Endothelial cell of umbilical vein (primary cell): ENCODE measurements around the gene TRPT1. TPM values are rescaled to one million over a fixed set of nuclear protein-coding genes. Genes with fewer than 3 reads are reported as not detected.
A peak's percentile ranks its signal among the peaks of the same experiment; 100 is the strongest.

Experiments used
- BruUV-seq: library from RNA; stranded (reverse); fragments of 400-500 nt; replicated peaks from 2 replicates; lab custom pipeline; 2021; lab: Mats Ljungman, UMichigan
- CTCF ChIA-PET: fragments of 300-600, 350-600 bp; sonication (Branson Sonifier 250); formaldehyde crosslinking; loops from one replicate; lab custom pipeline; 2021; ENCODE audit warnings: antibody characterized with exemption, inconsistent platforms; lab: Charles Lee
- POLR2A ChIA-PET: fragments of 300-600, 350-600 bp; sonication (Branson Sonifier 250); formaldehyde crosslinking; loops from one replicate; lab custom pipeline; 2021; ENCODE audit warnings: antibody characterized with exemption, inconsistent platforms; lab: Charles Lee
- DNase-seq: peaks from one replicate; pipeline ENCODE4 v3.0.0-alpha.2; 2011; ENCODE audit warnings: low read depth, low spot score
- FAIRE-seq: peaks from 2 replicates; lab custom pipeline; 2011; peaks lifted over from hg19 to GRCh38; lab: Jason Lieb, UNC
- H2AFZ ChIP-seq: 2 replicates; pipeline ENCODE4 v1.6.0; 2012; ENCODE audit warnings: low read depth, low read length, control low read depth, inconsistent platforms
- H3K27ac ChIP-seq: 2 replicates; pipeline ENCODE4 v1.5.1; 2011; ENCODE audit warnings: low read depth, mild to moderate bottlenecking, control low read depth, low read length, moderate library complexity; ENCODE audit not compliant: insufficient read depth
- H3K27me3 ChIP-seq, 2 experiments: 2 replicates each; pipeline versions ENCODE4 v1.6.0 to v1.6.1; 2011; ENCODE audit warnings: low read length in 2 of 2, mixed read lengths in 1 of 2; ENCODE audit not compliant: control insufficient read depth in 2 of 2, insufficient read depth in 2 of 2
- H3K36me3 ChIP-seq, 2 experiments: 2 replicates in 1 of 2; 3 replicates in 1 of 2; pipeline ENCODE4 v1.5.1; 2011; ENCODE audit warnings: low read length in 2 of 2, mild to moderate bottlenecking in 1 of 2, moderate library complexity in 1 of 2; ENCODE audit not compliant: control insufficient read depth in 2 of 2, insufficient read depth in 2 of 2; ENCODE audit errors: extremely low read depth in 1 of 2
- H3K4me1 ChIP-seq: 3 replicates; pipeline ENCODE4 v1.5.1; 2011; ENCODE audit warnings: mild to moderate bottlenecking, low read length; ENCODE audit not compliant: control insufficient read depth, insufficient read depth; ENCODE audit errors: extremely low read depth
- H3K4me2 ChIP-seq: 2 replicates; pipeline ENCODE4 v1.6.1; 2011; ENCODE audit warnings: low read length, control low read depth, mixed read lengths; ENCODE audit not compliant: insufficient read depth
- H3K4me3 ChIP-seq, 3 experiments: fragments of 200-600 bp in 1 of 3; sonication (generic), shearing (Covaris generic) in 1 of 3; replicated peaks in 1 of 3; 2 replicates each; pipeline ENCODE4 v1.5.1; 2011 to 2016; ENCODE audit warnings: control low read depth in 3 of 3, low read length in 3 of 3, mild to moderate bottlenecking in 2 of 3, inconsistent platforms in 1 of 3, low read depth in 1 of 3, moderate library complexity in 1 of 3; ENCODE audit not compliant: insufficient read depth in 1 of 3
- H3K79me2 ChIP-seq: 2 replicates; pipeline ENCODE4 v1.6.0; 2012; ENCODE audit warnings: low read length, inconsistent platforms; ENCODE audit not compliant: control insufficient read depth, insufficient read depth
- H3K9ac ChIP-seq: replicated peaks from 2 replicates; pipeline ENCODE3; 2011; ENCODE audit warnings: low read length, control low read depth; ENCODE audit not compliant: insufficient read depth; ENCODE audit errors: extremely low read depth
- H3K9me1 ChIP-seq: replicated peaks from 3 replicates; pipeline ENCODE4 v1.6.0; 2011; ENCODE audit warnings: mild to moderate bottlenecking, low read length; ENCODE audit not compliant: control insufficient read depth, insufficient read depth; ENCODE audit errors: extremely low read depth
- H3K9me3 ChIP-seq: replicated peaks from 2 replicates; pipeline ENCODE4 v1.5.1; 2012; ENCODE audit warnings: low read length, inconsistent platforms; ENCODE audit not compliant: control insufficient read depth, insufficient read depth
- H4K20me1 ChIP-seq: replicated peaks from 2 replicates; pipeline ENCODE3; 2011; ENCODE audit warnings: mild to moderate bottlenecking, low read length; ENCODE audit not compliant: control insufficient read depth, insufficient read depth; ENCODE audit errors: extremely low read depth
- EZH2 ChIP-seq: IDR thresholded peaks from 2 replicates; pipeline ENCODE4 v1.6.1; 2012; ENCODE audit warnings: borderline replicate concordance, low read depth, mild to moderate bottlenecking, moderate library complexity, low read length, inconsistent platforms; ENCODE audit not compliant: severe bottlenecking
- FOS ChIP-seq: IDR thresholded peaks from 2 replicates; pipeline ENCODE4 v1.6.1; 2011; ENCODE audit warnings: mild to moderate bottlenecking, low read length, moderate library complexity, borderline replicate concordance; ENCODE audit not compliant: insufficient read depth
- GATA2 ChIP-seq: IDR thresholded peaks from 2 replicates; pipeline ENCODE4 v1.7.0; 2011; ENCODE audit warnings: low read depth, mild to moderate bottlenecking, moderate library complexity, mixed read lengths, low read length; ENCODE audit not compliant: insufficient read length, insufficient read depth
- JUN ChIP-seq: IDR thresholded peaks from 2 replicates; pipeline ENCODE4 v1.6.1; 2011; ENCODE audit warnings: borderline replicate concordance, low read depth; ENCODE audit not compliant: insufficient read length, insufficient read depth
- MAX ChIP-seq: IDR thresholded peaks from 2 replicates; pipeline ENCODE4 v1.6.1; 2011; ENCODE audit not compliant: insufficient read depth, insufficient read length
- MYC ChIP-seq: IDR thresholded peaks from one replicate; pipeline ENCODE4 v1.6.1; 2011; ENCODE audit warnings: mild to moderate bottlenecking, low read depth, low read length
- POLR2A ChIP-seq: IDR thresholded peaks from 2 replicates; pipeline ENCODE4 v1.6.1; 2012; ENCODE audit warnings: low read depth, mild to moderate bottlenecking, control low read depth, low read length
- POLR2AphosphoS5 ChIP-seq: IDR thresholded peaks from 2 replicates; pipeline ENCODE4 v1.6.1; 2012; ENCODE audit warnings: low read depth, mild to moderate bottlenecking, control low read depth, low read length, moderate library complexity; ENCODE audit not compliant: insufficient read depth
- dilution Hi-C: fragments of 300-500 bp; cut with MboI; formaldehyde crosslinking; loops from one replicate; pipeline ENCODE4 v1.15.0; 2019; ENCODE audit warnings: low sequenced_read_pairs; ENCODE audit not compliant: extremely low pct_ligation_motif_present
- intact Hi-C: fragments of 100-400 bp; cut with micrococcal nuclease; formaldehyde crosslinking; loops from one replicate; pipeline ENCODE4 v1.10.0; 2022
- polyA plus RNA-seq, 4 experiments: library from polyadenylated mRNA; depleted of rRNA in 3 of 4; stranded (reverse) in 3 of 4; unstranded in 1 of 4; fragments of >200 nt; gene quantifications; 2 replicates each; pipeline versions ENCODE4 v1.2.1 to v1.2.3, GENCODE V29; 2011 to 2012; ENCODE audit warnings: missing spikeins in 1 of 4
- total RNA-seq: library from RNA; stranded (reverse); gene quantifications from 2 replicates; pipeline ENCODE4 v1.2.3, GENCODE V29; 2021
- TF ChIP-seq, protein P1 (sequence below), 2 donors: IDR thresholded peaks; 1 replicate in 1 of 2; 2 replicates in 1 of 2; pipeline ENCODE4 v1.5.1; 2011; ENCODE audit warnings: low read length in 2 of 2, mild to moderate bottlenecking in 2 of 2, moderate library complexity in 2 of 2, control low read depth in 1 of 2, inconsistent platforms in 1 of 2, low read depth in 1 of 2; ENCODE audit not compliant: insufficient read depth in 1 of 2; ENCODE audit errors: extremely low read depth in 1 of 2

The TRPT1 gene
- total and polyA plus RNA-seq, 2 donors (not counting 3 experiments of a cell fraction or from before 2014, with no cell fraction given), result 26.2 to 56.6 TPM

DNA sequence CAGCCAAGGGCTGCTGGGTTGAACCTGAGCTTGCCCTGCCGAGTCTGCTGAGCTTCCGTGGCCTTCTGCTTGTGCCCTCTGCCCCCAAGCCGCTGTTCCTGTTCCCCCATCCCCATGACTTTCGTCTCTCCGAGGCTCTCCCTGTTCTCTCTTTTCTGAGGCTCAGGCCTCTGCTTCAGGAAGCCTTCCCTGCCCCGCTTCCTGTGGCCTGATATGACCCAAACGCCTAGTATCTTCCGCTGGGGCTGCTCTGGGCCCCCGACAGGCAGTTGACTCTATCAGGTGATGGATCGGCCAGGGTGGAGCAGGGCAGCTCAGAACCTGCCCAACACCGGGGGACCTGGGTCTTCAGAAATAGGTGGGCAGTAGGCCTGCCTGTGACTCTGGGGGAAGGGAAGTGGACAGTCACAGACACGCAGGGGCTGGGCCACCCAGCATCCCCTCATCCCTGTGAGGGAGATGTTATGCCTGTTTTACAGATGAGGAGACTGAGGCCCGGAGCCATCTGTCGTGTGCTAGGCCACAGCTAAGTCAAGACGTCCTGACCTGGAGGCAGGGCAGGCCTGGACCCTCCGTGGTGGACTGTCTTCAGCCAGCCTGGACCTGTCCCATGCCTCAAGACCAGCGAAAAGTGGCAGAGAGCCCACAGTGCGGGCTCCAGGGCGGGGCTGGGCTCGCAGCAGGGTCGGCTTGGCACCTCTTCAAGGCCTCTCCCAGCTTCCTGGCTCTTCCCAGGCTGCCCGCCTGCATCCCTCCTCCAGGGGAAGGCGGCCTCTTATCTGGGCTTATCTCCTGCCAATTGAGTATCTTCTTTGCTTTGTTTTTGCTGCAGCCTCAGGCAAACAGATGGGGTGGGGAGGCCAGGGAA, 42.3 kb upstream of the TRPT1 start:
- ChIA-PET CTCF (interaction anchor here (0.7 to 5.6 kb wide), 16 partner anchors 10 to 87 kb away, joined by 3 to 60 read pairs (median 4); partner anchors contain the start of genes BAD, CATSPERZ, FERMT3 and PLCB3), POLR2A (interaction anchor here (0.7 to 2.6 kb wide), 5 partner anchors 14 to 63 kb away, joined by 3 to 10 read pairs (median 3); partner anchors contain the start of genes FERMT3, FKBP2 and PPP1R14B)
- Histone ChIP-seq H3K4me1 (peaks cover 45% of the 10 kb centered on the region), H2AFZ (no peak overlapping the region), H3K9me3 (no peaks in the 10 kb centered on the region), H3K36me3 (peaks cover 2 to 13% of the 10 kb centered on the region in 2 experiments), H3K9me1 (no peaks in the 10 kb centered on the region), H3K27me3 (no peaks in the 10 kb centered on the region), H3K9ac (peak overlapping the region; percentile 76), H3K27ac (peak overlapping the region; percentile 76), H4K20me1 (no peaks in the 10 kb centered on the region), H3K79me2 (no peaks in the 10 kb centered on the region), H3K4me2 (peak overlapping the region; percentile 43), H3K4me3 (no peak overlapping the region)
- dilution Hi-C loops, result no loop called here
- peak; percentile 41 for TF ChIP-seq POLR2A
- peak; percentile 89 for TF ChIP-seq GATA2
- TF ChIP-seq JUN, result no peak
- peak; percentile 74 for DNase-seq
- no peak for FAIRE-seq
- intact Hi-C loops, result loop anchor here (2.0 kb wide), 1 partner anchor 511 kb away; the partner anchor contains the start of gene SF1
- BruUV-seq, result no TSS peak

DNA sequence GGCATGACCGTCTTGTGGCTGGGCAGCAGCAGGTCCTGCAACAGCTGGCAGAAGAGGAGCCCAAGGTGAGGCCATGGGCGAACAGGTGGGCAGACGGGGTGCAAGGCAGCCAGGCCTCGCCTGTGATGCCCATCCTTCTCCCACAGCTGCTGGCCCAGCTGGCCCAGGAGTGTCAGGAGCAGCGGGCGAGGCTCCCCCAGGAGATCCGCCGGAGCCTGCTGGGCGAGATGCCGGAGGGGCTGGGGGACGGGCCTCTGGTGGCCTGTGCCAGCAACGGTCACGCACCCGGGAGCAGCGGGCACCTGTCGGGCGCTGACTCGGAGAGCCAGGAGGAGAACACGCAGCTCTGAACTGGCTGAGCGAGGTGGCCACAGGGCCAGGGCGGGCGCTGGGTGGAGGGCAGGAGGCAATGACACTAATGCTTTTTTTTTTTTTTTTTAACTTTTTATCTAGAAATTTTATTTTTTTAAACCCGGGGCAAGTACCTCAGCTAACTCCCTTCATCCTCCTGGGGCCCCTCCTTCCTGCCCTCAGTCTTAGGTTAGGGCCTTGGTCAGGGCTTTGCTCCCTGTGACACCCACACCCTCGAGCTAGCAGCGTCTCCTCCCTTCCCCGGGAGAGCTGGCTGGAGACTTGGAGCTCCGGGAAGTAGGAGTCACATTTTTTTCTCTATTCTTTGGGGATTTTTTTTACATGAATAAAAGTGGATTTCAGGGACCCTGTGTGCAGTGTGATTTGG, 41.4 kb upstream of the TRPT1 start:
- Histone ChIP-seq H3K36me3 (peaks cover 2 to 14% of the 10 kb centered on the region in 2 experiments), H3K9me1 (no peaks in the 10 kb centered on the region), H3K27me3 (no peaks in the 10 kb centered on the region), H3K27ac (peak overlapping the region; percentile 76), H3K4me2 (peak overlapping the region; percentile 43), H2AFZ (no peak overlapping the region), H3K9me3 (no peaks in the 10 kb centered on the region), H3K4me1 (peaks cover 53% of the 10 kb centered on the region), H3K4me3 (no peak overlapping the region), H3K9ac (no peak overlapping the region), H3K79me2 (no peaks in the 10 kb centered on the region), H4K20me1 (no peaks in the 10 kb centered on the region)
- ChIA-PET POLR2A (interaction anchor here (0.7 to 2.6 kb wide), 3 partner anchors 22 to 62 kb away, joined by 3 to 10 read pairs (median 5); partner anchors contain the start of genes FERMT3 and PPP1R14B), CTCF (interaction anchor here (0.7 to 5.6 kb wide), 9 partner anchors 9 to 88 kb away, joined by 3 to 60 read pairs (median 6); partner anchors contain the start of genes CATSPERZ, PLCB3 and PPP1R14B)
- FAIRE-seq (peak; percentile 24), DNase-seq (no peak)
- no TSS peak for BruUV-seq
- TF ChIP-seq MYC (no peak), EZH2 (no peak), FOS (no peak), MAX (no peak), JUN (no peak), GATA2 (no peak), POLR2AphosphoS5 (no peak), POLR2A (no peak)
- TF ChIP-seq, protein P1, sequence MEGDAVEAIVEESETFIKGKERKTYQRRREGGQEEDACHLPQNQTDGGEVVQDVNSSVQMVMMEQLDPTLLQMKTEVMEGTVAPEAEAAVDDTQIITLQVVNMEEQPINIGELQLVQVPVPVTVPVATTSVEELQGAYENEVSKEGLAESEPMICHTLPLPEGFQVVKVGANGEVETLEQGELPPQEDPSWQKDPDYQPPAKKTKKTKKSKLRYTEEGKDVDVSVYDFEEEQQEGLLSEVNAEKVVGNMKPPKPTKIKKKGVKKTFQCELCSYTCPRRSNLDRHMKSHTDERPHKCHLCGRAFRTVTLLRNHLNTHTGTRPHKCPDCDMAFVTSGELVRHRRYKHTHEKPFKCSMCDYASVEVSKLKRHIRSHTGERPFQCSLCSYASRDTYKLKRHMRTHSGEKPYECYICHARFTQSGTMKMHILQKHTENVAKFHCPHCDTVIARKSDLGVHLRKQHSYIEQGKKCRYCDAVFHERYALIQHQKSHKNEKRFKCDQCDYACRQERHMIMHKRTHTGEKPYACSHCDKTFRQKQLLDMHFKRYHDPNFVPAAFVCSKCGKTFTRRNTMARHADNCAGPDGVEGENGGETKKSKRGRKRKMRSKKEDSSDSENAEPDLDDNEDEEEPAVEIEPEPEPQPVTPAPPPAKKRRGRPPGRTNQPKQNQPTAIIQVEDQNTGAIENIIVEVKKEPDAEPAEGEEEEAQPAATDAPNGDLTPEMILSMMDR (IDR thresholded peaks at IDR 0.05; ENCODE audit: extremely low read depth in 1 of 2, insufficient read depth in 1 of 2, low read depth in 1 of 2, low read length in 2 of 2), result no peak
- dilution Hi-C loops (no loop called here), intact Hi-C loops (no loop called here)
